Ishikawa (cell line): ENCODE measurements around the gene TNS1.

Experiments used
- CREB1 ChIP-seq: IDR thresholded peaks from 2 replicates; pipeline ENCODE4 v1.6.1; 2012; ENCODE audit warnings: low read depth
- EP300 ChIP-seq: IDR thresholded peaks from 2 replicates; pipeline ENCODE4 v1.6.1; 2012; ENCODE audit warnings: borderline replicate concordance
- TCF12 ChIP-seq: IDR thresholded peaks from 2 replicates; pipeline ENCODE4 v1.6.1; 2012; ENCODE audit warnings: low read depth
- YY1 ChIP-seq: IDR thresholded peaks from 2 replicates; pipeline ENCODE4 v1.6.1; 2012; ENCODE audit warnings: low read depth
- TF ChIP-seq, protein P1 (sequence below): IDR thresholded peaks from 2 replicates; pipeline ENCODE4 v1.6.1; 2012

DNA sequence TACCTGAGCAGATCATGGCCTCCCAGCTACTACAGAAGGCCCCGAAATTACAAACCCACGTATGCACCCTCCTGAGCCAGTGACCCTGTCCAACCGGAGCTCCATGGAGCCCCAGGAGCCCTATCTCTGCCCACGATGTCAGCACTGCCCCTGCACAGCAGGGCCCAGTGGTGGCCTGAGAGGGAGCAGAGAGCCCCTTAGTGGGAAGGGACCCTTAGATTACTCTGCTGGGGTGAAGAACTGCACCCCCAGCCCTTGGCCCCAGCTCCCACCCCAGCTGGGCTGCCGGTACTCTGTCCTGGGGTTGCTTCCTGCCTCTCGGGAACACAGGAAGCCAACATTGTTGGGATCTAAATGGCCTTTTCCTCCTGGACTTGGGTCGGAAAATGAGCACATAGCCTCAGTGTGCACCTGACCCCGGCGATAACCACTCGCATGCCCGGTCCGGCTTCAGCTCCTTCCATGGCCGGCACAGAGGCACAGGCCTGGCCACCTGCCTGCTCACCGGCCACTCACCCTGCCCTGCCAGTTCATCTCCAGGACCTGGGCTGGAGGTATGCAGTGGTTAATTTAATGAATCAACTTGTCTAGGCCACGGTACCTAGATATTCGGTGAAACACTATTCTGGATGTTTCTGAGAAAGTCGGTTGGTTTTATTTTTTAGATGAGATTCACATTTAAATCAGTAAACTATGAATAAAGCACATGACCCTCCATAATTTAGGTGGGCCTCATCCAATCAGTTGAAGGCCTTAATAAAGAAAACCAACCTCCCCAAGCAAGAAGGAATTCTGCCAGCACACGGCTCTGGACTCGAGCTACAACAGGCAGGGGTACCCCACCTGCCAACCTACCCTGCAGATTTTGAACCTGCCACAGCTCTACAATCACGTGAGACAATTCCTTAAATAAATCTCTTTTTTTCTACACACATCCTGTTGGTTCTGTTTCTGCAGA is 19.2 kb downstream of the TNS1 start:
- TF ChIP-seq CREB1 (no peak), TCF12 (no peak), EP300 (no peak), YY1 (no peak)
- TF ChIP-seq, protein P1, sequence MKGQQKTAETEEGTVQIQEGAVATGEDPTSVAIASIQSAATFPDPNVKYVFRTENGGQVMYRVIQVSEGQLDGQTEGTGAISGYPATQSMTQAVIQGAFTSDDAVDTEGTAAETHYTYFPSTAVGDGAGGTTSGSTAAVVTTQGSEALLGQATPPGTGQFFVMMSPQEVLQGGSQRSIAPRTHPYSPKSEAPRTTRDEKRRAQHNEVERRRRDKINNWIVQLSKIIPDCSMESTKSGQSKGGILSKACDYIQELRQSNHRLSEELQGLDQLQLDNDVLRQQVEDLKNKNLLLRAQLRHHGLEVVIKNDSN: no peak
